Cardiac septum (tissue), 1 donor: Measurements from ENCODE around the gene ANO8. TPM values are rescaled to one million over a fixed set of nuclear protein-coding genes. Genes with fewer than 3 reads are reported as not detected.
A peak's percentile ranks its signal among the peaks of the same experiment; 100 is the strongest.

Experiments used
- DNase-seq: peaks from one replicate; pipeline ENCODE4 v3.0.0-alpha.2; 2020; ENCODE audit warnings: low spot score
- intact Hi-C: fragments of 100-400 bp; cut with DNase I; formaldehyde crosslinking; loops from one replicate; pipeline ENCODE4 v1.14.0; 2022
- total RNA-seq: library from RNA; stranded (reverse); fragmentation: NEBNext Ultra II Directional; extraction: Animal tissue kit (Norgen Biotek cat#: 25700); gene quantifications from one replicate; pipeline ENCODE4 v1.2.1, GENCODE V29; 2021
- donor health status: DM: no; HTN: no; CAD: no.

ANO8 gene
- total RNA-seq, 1 donor from 2014 or later = 7.3 TPM

GRCh38 chr19:17318966-17319365, 15.7 kb downstream of the ANO8 start:
- intact Hi-C loops = no loop called here
- DNase-seq = no peak

GRCh38 chr19:17314007-17314593, 20.6 kb downstream of the ANO8 start:
- intact Hi-C loops = no loop called here
- no peak for DNase-seq

GRCh38 chr19:17312189-17313113, 22.2 kb downstream of the ANO8 start:
- no peak for DNase-seq
- intact Hi-C loops = no loop called here

GRCh38 chr19:17311455-17312188, 23.0 kb downstream of the ANO8 start:
- intact Hi-C loops = no loop called here
- DNase-seq = no peak

GRCh38 chr19:17309965-17310461, 24.6 kb downstream of the ANO8 start:
- intact Hi-C loops = no loop called here
- DNase-seq = no peak

- intact Hi-C loops = no loop called here
- peak; percentile 100 for DNase-seq
Measured at GRCh38 chr19:17309198-17309964, 25.3 kb downstream of the ANO8 start, which contains the start of gene DDA1. DDA1 (plus strand) TSS chr19:17309563; CDS start chr19:17309655, 92 bp downstream.

GRCh38 chr19:17307876-17308377, 26.7 kb downstream of the ANO8 start:
- intact Hi-C loops = no loop called here
- DNase-seq = no peak

- intact Hi-C loops = no loop called here
- DNase-seq = no peak
Measured at GRCh38 chr19:17306285-17306714, 28.4 kb downstream of the ANO8 start.

GRCh38 chr19:17305517-17306284, 29.0 kb downstream of the ANO8 start, which contains the start of gene MRPL34:
MRPL34 (plus strand) TSS chr19:17305872; CDS start chr19:17305893, 21 bp downstream.
- intact Hi-C loops = no loop called here
- DNase-seq = peak; percentile 97

- intact Hi-C loops = no loop called here
- no peak for DNase-seq
Measured at GRCh38 chr19:17305216-17305516, 29.5 kb downstream of the ANO8 start.

GRCh38 chr19:17304386-17305215, 30.1 kb downstream of the ANO8 start:
- no peak for DNase-seq
- intact Hi-C loops = loop anchor here (5.0 kb wide), 1 partner anchor 33 kb away; the partner anchor contains the start of gene GTPBP3

- intact Hi-C loops = loop anchor here (5.0 kb wide), 1 partner anchor 33 kb away; the partner anchor contains the start of gene GTPBP3
- no peak for DNase-seq
Measured at GRCh38 chr19:17303940-17304267, 30.8 kb downstream of the ANO8 start.

- intact Hi-C loops = loop anchor here (5.0 kb wide), 1 partner anchor 34 kb away; the partner anchor contains the start of gene GTPBP3
- DNase-seq = peak; percentile 99
Measured at GRCh38 chr19:17303167-17303939, 31.3 kb downstream of the ANO8 start, which contains the start of gene ABHD8. ABHD8 (minus strand) TSS chr19:17303425; CDS start chr19:17301616, 1,809 bp downstream.

GRCh38 chr19:17302391-17303166, 32.1 kb downstream of the ANO8 start:
- no peak for DNase-seq
- intact Hi-C loops = loop anchor here (5.0 kb wide), 1 partner anchor 35 kb away; the partner anchor contains the start of gene GTPBP3

- intact Hi-C loops = loop anchor here (5.0 kb wide), 1 partner anchor 36 kb away; the partner anchor contains the start of gene GTPBP3
- DNase-seq = no peak
Measured at GRCh38 chr19:17300992-17301619, 33.5 kb downstream of the ANO8 start.
